HK-2 (cell line): ENCODE measurements around the gene IKZF1.

Experiments used
- DNase-seq: peaks from one replicate; pipeline ENCODE4 v3.0.0-alpha.2; 2018; ENCODE audit not compliant: unreplicated experiment

The IKZF1 gene

DNA sequence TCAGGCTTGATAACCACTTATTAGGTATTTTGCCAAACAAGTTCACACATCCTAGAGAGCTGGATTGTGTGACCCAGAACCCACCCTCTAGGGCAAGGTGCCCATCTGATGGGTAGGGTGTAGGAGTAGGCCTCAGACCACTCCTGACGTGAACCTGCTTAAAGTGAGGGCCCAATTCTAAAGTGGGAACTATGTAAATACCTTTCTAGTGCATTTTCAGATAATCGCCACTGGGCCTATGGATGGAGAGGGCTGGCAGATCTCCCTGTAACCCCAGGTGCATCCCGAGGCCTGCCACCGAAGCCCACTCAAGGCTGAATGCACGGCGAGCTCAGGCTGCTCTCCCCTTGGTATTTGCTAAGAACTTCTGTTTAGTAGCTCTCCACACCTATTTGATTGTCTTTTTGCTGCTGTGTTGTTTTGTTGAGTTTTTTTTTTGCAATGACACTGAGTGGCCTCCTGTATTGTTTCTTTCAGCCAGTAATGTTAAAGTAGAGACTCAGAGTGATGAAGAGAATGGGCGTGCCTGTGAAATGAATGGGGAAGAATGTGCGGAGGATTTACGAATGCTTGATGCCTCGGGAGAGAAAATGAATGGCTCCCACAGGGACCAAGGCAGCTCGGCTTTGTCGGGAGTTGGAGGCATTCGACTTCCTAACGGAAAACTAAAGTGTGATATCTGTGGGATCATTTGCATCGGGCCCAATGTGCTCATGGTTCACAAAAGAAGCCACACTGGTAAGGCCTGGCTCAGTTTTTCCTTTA, 71.7 kb downstream of the IKZF1 start:
- DNase-seq = no peak

DNA sequence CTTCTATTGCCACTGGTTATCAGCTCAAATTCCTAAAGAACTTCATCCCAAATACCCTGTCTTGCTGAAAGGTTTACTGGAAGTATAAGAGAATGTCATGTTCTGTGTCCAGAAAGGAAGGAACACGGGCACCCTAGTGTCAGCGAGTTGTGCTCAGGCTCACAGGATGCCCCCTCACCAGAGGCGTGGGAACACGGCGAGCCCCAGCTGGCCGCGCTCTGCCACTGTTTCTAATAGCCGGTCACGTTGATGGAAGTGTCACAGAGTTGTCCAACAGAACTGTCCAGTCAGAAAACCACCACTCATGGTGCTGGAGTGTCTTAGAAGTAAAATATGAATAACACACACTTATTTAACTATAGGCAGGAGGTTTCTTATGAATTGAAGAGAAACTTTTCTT, 72.8 kb downstream of the IKZF1 start:
- DNase-seq = no peak

DNA sequence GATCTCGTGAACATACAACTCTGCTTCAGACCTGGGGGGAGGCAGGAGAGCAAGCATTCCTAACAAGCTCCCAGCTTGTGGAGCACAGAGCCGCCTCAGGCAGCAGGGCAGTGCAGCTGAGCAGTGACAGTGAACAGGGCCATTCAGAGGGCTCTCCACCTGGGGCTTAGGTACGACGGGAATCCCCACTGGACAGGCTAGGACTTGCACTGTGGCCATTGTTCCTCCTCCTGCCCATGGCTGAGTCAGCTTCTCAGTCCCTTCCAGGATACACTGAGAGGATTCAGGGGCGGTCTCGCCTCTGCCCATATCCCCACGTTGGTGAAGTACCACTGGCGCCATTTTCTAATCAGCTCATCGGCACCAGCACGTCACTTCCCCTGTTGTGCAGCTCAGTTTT, 74.6 kb downstream of the IKZF1 start:
- DNase-seq = no peak

DNA sequence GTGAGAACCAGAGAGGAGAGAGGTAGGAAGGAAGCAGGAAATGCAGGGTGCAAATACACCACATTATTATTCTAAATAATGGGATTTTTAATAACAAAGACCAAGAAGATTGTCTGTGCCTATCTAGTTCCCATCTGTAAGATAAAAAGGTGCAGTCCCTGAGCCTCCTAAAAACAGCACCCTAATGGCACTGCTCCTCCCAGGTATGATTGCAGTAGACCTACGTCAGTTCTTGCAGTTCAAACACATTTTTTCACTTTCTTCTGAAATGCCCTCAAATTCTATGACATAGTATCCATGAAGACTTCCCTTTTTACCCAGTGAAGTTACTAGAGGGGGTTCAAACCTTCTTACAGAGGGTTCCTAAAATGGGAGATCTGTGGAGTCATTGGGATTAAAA, 75.0 kb downstream of the IKZF1 start:
- no peak for DNase-seq

DNA sequence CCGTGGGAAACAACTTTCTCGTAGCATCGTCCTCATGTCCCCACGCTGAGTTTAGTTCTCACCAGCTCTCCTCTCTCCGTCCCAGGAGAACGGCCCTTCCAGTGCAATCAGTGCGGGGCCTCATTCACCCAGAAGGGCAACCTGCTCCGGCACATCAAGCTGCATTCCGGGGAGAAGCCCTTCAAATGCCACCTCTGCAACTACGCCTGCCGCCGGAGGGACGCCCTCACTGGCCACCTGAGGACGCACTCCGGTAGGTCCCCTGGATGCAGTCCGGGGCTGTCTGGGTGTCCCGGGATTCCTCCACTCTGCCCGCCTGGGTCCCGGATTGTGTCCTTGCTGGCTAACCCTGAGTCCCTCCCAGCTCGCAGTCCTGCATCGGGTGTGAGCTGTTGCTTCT, 77.9 kb downstream of the IKZF1 start:
- DNase-seq = no peak

DNA sequence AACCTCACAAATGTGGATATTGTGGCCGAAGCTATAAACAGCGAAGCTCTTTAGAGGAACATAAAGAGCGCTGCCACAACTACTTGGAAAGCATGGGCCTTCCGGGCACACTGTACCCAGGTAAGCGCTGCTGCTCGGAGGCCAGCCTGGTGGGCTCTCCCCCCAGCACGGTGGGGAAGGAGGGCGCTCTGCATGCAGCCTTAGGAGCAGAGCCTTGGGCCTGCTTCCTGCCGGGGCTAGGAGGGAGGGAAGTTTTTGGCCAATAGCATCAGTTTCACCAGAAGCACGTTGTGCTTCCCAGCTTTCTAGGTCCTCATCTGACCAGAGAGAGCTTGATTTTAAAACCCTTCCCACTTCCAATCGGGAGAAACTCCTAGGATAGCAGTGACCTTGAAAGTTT, 82.8 kb downstream of the IKZF1 start:
- no peak for DNase-seq

DNA sequence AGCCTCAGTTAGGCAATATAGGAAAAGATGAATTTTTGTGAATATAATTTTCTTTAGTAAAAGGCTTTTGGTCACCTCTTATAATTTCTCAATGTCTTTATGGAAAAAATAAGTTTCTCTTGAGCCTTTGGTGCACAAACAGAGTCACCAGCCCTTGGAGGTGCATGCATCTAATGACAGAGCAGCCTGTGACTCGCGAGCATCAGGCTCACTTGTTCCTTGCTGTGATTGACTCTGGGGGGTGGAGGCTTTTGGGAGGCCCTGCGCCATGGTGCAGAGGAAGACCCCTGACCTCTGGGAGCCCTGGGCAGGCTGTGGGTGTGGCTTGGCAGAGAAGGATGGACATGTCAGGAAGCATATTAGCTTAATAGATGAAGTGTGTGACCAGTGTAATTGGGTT, 85.4 kb downstream of the IKZF1 start:
- DNase-seq = no peak

DNA sequence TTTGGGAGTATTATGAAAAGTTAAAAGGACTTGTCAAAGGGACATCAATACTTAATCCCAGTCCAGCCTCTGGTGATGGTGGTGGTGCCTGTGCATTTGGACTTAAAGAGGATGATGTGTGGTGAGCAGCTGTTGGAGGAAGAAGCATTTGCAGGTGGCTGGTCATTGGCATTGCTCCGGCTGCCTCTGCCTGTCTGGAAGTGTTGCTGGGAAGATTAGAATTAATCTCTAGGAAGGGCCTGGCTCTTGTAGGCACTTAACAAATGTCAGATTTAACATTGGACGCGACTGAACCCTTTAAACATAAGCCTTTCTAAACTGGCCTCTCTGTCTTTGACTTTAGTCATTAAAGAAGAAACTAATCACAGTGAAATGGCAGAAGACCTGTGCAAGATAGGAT, 86.9 kb downstream of the IKZF1 start:
- DNase-seq = no peak

DNA sequence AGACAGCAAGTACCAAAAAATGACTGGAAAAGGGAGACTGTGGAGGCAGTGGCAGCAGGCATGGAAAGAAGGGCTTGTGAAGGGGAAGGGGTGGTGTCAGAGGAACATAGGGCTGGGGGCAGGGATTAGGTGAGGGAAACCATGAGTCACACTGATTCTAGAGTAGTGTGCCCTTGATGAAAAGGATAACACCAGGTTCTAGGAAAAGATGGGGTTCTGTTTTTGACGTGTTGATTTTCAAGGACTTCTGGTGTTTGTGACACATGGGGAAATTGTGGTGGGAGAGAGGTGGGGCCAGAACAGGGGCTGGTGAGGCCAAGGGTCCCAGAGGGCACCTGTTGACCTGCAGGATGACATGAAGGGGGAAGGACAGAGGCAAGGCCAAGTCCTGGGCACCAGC, 88.6 kb downstream of the IKZF1 start:
- DNase-seq = no peak

DNA sequence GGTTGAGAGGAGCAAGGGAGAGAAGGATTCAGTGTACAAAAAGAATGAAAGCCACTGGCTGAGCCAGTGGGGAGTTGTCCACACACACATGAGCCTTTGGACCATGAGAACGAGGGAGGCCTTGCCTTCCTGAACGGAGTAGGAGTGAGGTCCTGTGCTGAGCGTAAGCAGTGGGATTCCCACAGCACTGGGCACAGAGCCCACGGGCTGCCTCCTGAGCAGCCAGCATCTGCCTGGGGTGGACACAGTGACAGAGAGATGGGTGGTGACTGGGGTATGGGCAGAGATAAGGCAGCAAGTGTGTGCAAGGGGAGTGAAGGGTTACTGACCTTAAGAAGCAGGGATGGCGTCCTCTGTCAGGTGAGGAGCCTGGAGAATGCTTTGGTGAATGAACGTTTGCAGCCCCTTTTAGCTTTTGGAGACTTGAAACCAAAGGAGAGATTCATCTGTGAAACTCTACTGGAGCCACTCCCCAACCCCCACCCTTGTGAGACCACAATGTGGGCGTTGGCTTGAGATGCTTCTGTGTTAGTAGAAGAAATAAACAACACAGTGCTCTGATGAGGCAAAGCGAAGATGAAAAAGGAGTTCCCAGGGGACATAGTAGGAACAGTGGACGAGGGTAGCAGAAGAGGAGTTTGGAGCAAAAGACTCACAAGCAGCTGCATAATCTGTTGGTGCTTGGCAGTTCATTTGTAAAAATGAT, 89.2 kb downstream of the IKZF1 start:
- no peak for DNase-seq

DNA sequence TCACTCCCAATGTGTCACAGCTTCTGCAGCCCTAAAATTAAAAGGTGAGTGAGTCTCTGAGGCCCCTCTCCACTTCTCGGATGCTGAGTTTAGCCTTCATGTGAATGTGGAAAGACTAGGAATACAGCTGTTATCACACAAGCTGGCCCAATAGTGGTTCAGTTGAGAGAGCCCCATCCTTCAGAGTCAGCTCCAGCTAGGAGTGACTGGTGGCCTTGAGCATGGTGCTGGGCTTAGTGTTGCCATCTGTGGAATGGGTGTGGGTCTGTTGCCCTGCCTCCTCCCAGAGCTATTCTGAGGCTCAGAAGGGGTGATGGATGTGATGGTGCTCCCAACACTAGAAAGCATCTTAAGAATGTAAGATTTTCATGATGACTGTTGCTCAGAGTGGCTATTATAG, 89.8 kb downstream of the IKZF1 start:
- no peak for DNase-seq

DNA sequence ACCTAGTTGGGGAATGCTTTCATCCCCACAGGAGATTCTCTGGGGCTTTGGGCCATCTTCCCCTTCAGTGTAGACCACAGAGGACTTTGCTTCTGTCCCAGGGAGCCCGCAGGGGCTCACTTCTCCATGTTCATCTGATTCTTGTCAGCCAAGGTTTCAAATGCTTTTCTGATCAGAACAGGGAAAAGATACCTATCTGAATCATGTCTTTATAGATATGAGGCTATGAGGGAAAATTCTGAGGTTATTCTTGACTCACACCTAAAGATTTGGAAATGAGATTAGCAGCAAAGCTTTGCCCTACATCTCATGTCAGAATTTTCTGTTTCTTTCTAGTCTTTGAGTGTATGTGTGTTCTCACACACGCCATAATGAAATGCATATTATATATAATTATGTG, 92.3 kb downstream of the IKZF1 start:
- no peak for DNase-seq

DNA sequence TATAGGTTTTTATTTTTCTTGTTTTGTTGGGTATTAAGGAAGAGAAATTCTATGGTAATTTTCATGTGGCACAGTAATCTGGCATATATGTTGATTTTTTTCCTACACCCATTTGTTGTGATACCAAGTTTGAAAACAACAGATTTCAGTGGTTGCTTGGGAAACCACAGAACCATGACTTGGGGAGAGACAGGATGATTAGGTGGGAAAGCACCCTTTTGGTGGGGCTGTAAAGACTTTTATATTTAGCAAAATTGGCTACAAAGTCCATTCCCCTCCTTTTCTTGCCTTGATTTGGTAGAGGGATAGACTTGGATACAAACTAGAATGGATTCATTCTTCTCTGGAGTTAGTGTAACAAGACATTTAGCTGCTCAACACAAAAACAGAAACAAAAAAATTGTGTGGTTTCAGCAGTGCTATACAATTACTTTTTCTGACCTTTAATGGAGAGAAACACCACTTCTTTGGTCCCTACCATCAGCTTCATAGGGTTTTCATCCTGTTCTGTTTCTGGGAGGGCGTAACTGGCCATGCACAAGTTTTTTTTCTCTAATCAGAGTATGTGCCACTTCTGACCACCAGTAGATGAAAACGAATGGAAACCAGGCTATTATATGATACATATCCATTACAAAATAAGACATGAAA, 92.9 kb downstream of the IKZF1 start:
- DNase-seq = no peak

DNA sequence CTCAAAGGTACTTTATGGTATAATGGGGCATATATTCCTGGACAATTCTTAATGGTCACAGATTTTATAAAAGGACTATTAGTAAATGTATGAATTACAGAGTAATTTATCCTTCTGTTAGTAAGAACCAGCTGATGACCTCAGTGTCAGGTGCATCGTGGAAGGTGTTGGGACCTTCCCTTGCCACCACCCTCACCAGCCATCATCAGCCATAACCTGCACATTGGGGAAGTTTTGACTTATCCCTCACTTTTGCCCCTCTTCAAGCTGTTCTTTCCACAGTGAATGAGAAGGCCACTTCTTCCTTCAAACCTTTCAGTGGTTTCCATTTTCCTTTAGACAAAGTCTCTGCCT, 93.4 kb downstream of the IKZF1 start:
- DNase-seq = no peak

DNA sequence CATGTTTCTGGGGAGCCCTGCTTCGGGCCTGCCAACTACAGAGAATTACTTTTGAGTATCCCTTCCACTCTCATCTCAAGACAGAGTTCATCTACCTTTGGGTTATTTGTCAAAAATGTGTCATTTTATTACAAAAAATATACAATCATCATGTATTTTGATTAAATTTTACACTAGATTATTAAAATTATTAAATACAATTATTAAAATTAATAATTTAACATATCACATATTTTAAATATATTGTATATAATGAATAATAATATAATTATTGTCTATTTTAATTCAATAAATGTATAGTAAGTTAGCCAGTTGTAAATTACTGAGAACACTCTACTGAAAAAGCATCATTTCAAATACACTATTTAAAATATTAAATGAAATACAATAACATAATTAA, 94.7 kb downstream of the IKZF1 start:
- DNase-seq = no peak

DNA sequence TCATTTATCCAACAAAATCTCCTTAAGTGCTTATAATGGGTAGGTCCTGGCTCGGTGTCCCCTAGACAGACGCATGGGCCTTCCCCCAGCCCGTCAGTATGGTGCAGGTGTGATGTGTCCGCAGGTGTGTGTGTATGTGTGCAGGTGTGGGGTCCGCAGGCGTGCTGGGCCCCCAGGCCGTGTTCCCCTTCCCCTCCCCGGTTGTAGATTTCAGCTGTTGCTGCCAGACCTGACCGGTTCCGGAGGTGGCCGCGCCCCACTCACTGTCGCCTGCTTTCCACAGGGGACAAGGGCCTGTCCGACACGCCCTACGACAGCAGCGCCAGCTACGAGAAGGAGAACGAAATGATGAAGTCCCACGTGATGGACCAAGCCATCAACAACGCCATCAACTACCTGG, 95.1 kb downstream of the IKZF1 start:
- DNase-seq = no peak

DNA sequence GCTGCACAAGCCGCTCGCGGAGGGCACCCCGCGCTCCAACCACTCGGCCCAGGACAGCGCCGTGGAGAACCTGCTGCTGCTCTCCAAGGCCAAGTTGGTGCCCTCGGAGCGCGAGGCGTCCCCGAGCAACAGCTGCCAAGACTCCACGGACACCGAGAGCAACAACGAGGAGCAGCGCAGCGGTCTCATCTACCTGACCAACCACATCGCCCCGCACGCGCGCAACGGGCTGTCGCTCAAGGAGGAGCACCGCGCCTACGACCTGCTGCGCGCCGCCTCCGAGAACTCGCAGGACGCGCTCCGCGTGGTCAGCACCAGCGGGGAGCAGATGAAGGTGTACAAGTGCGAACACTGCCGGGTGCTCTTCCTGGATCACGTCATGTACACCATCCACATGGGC, 95.6 kb downstream of the IKZF1 start:
- DNase-seq = no peak

DNA sequence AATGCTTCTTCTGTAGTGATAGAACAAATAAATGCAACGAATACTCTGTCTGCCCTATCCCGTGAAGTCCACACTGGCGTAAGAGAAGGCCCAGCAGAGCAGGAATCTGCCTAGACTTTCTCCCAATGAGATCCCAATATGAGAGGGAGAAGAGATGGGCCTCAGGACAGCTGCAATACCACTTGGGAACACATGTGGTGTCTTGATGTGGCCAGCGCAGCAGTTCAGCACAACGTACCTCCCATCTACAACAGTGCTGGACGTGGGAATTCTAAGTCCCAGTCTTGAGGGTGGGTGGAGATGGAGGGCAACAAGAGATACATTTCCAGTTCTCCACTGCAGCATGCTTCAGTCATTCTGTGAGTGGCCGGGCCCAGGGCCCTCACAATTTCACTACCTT, 99.9 kb downstream of the IKZF1 start:
- DNase-seq = no peak

DNA sequence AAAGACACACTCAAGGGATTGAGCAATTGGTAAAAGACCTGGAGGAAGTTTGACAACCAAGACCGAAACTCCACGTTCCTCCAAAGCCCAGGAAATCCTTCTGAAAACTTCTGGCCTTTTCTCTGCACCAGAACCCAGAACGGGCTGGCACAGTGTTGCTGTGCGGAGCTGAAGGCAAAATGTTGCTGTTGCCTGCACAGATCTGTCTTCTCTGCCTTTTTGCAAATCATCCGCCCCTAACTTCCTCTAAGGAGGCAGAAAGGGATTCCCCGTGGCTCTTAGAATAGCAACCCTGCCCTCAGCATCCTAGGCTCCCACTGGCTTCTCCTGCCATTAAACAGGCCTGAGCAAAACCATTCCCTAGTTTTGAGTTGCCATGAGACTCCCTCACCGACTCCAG, 100.7 kb downstream of the IKZF1 start:
- DNase-seq = no peak

DNA sequence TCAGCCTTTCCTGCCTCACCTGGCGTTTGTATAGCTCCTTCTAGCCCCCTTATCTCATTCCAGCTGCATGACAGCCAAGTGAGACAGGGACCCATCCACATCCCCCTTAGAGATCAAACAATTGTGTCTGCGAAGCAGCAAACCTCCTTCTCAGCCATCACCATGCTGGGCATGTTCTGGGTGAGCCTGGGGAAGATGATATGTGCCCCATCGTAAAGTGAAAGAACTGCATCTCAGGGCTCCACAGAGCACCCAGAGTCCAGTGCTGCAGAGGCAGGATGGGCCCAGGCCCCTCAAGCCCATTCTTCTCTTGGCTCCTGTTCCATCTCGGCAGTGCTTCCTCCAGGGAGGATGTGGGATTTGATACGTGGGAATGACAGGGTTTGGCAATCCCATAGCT, 102.4 kb downstream of the IKZF1 start:
- no peak for DNase-seq

DNA sequence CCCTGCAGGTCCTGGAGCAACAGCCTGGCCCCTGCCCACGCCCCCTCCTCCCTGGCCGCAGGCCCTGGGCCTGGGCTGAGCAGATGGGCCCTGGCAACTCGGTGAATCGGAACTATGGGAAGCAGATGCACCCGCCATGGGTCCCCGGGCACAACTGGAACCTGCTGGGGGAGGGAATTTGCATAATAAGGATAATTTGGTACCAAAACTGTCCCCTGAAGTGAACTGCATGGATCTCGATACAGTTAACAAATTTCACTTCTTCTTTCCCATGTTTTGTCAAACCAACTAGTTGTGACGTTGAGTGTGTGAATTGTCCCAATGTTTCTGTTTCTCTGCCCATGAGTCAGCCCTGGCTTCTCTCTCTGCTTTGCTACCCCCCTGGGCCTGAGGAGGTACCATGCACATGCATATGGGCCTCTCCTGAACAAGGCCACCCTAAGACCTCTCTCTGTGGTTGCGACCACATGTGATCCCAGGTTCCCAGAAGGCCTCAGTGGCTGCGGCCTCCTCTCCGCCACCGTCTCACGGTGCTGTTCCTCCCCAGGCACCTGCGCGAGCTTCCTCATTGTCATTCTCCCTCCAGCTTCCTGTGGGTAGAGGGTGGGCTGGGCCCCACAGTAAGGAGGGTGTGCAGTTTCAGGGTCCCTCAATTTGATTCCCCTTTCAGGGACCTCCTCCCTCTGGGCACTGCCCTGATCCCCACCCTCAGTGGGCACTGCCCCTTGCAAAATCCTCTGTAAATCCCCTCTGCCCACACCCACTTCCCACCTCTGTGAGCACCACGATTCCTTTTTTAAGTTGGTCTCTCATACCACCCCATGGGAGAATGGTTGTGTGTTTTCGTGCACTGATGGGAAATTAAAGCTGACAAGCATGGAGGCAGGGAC, 105.6 kb downstream of the IKZF1 start:
- no peak for DNase-seq

DNA sequence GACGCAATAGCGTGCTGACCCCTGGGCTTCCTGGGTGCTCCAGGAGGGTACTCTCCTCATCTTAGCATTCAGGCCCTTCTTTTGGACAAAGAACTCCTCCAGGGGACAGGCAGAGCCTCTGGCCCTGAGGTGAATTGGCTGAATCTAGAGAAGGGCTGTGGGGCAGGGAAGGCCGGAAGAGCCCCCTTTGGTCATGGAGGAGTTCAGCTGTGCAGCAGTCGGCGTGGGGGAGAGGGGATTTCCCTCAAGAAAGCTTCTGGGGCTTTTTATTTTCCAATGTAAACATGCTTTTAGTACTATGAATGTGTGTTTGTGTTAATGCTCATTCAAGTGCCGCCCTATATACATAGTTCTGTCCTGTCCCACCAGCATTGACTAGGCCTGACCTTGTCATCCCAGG, 106.8 kb downstream of the IKZF1 start:
- DNase-seq = no peak
